BE2C (cell line): ENCODE results near the gene RNF225.

Experiments
- DNase-seq: peaks from one replicate; pipeline ENCODE4 v3.0.0-alpha.2; 2020
- H3K27me3 ChIP-seq: fragments of 250-450 bp; sonication (Bioruptor Pico); 2 replicates; pipeline ENCODE4 v1.5.1; 2020; ENCODE audit warnings: mild to moderate bottlenecking
- H3K36me3 ChIP-seq: fragments of 250-450 bp; sonication (Bioruptor Pico); 2 replicates; pipeline ENCODE4 v1.5.1; 2020; ENCODE audit warnings: mild to moderate bottlenecking
- H3K4me1 ChIP-seq: fragments of 250-450 bp; sonication (Bioruptor Pico); 2 replicates; pipeline ENCODE4 v1.5.1; 2020
- H3K4me3 ChIP-seq: 2 replicates; pipeline ENCODE4 v1.5.1; 2011; ENCODE audit warnings: low read depth, low read length
- H3K9me3 ChIP-seq: fragments of 250-450 bp; sonication (Bioruptor Pico); 2 replicates; pipeline ENCODE4 v1.5.1; 2020
- CTCF ChIP-seq: IDR thresholded peaks from 2 replicates; pipeline ENCODE4 v1.5.1; 2012; ENCODE audit warnings: mild to moderate bottlenecking, low read depth, low read length

Gene RNF225

GRCh38 chr19:58386576-58387337 lies 8.7 kb upstream of the RNF225 start, which contains the start of gene RPS5:
TSS of gene RPS5 (plus strand) at chr19:58387269. CDS start at chr19:58388138, 869 bp downstream.
- no peak for TF ChIP-seq CTCF
- Histone ChIP-seq H3K9me3 (no peaks in the 10 kb centered on the region), H3K27me3 (no peaks in the 10 kb centered on the region), H3K4me1 (peaks cover 7% of the 10 kb centered on the region), H3K4me3 (peak within 1 kb of the TSS; percentile 100), H3K36me3 (peaks cover 45% of the 10 kb centered on the region)
- DNase-seq = peak; percentile 96

- peaks cover 7% of the 10 kb centered on the region for H3K4me1 ChIP-seq
- no peaks in the 10 kb centered on the region for H3K27me3 ChIP-seq
- no peak for DNase-seq
- peak overlapping the region; percentile 100 for H3K4me3 ChIP-seq
- no peak; the same call in 1 of the 2 replicates for TF ChIP-seq CTCF
- H3K36me3 ChIP-seq = peaks cover 53% of the 10 kb centered on the region
- H3K9me3 ChIP-seq = no peaks in the 10 kb centered on the region
These were observed 7.9 kb upstream of the RNF225 start for GRCh38 chr19:58387338-58388174.

GRCh38 chr19:58388175-58388526 lies 7.3 kb upstream of the RNF225 start:
- H3K4me3 ChIP-seq = peak overlapping the region; percentile 100
- no peak for TF ChIP-seq CTCF
- peaks cover 59% of the 10 kb centered on the region for H3K36me3 ChIP-seq
- H3K9me3 ChIP-seq = no peaks in the 10 kb centered on the region
- H3K4me1 ChIP-seq = peaks cover 7% of the 10 kb centered on the region
- DNase-seq = no peak
- H3K27me3 ChIP-seq = no peaks in the 10 kb centered on the region

GRCh38 chr19:58392945-58393724 lies 2.3 kb upstream of the RNF225 start:
- Histone ChIP-seq H3K27me3 (no peaks in the 10 kb centered on the region; the same call in 1 of the 2 replicates), H3K9me3 (no peaks in the 10 kb centered on the region), H3K36me3 (peaks cover 80% of the 10 kb centered on the region), H3K4me1 (no peaks in the 10 kb centered on the region), H3K4me3 (no peak overlapping the region)
- no peak for TF ChIP-seq CTCF
- no peak for DNase-seq

- Histone ChIP-seq H3K36me3 (peaks cover 74% of the 10 kb centered on the region), H3K4me3 (no peak overlapping the region), H3K9me3 (no peaks in the 10 kb centered on the region), H3K4me1 (no peaks in the 10 kb centered on the region), H3K27me3 (no peaks in the 10 kb centered on the region; the same call in 1 of the 2 replicates)
- no peak for TF ChIP-seq CTCF
- DNase-seq = no peak
These were observed 1.8 kb upstream of the RNF225 start for GRCh38 chr19:58393725-58394033.
